Measurements from ENCODE around the gene AGMO.

GRCh38 chr7:15378494-15379145 is 183.2 kb downstream of the AGMO start:
- TF ChIP-seq CTCF (IDR thresholded peaks at IDR 0.05) (no peak), POLR2AphosphoS5 (IDR thresholded peaks at IDR 0.05; ENCODE audit: low read depth, low read length) (no peak), TCF7L2 (IDR thresholded peaks at IDR 0.05; ENCODE audit: low read depth, low read length) (no peak), REST (IDR thresholded peaks at IDR 0.05; ENCODE audit: insufficient read depth in 1 of 2, low read depth in 2 of 2, low read length in 1 of 2) (no peak), SIN3A (IDR thresholded peaks at IDR 0.05; ENCODE audit: borderline replicate concordance, insufficient read depth, low read depth, low read length) (no peak)

Data from Panc1 (cell line).